IPS DF 6.9 (cell line): ENCODE results near the gene NUDT1.

ENCODE experiments used
- DNase-seq: peaks from one replicate; pipeline ENCODE4 v3.0.0-alpha.2; 2013; ENCODE audit warnings: low read depth, low spot score
- H3K27ac ChIP-seq: one replicate; pipeline ENCODE4 v1.5.1; 2013; ENCODE audit warnings: low read length, control low read depth
- H3K27me3 ChIP-seq: 2 replicates; pipeline ENCODE4 v1.6.1; 2013; ENCODE audit warnings: mild to moderate bottlenecking, low read length; ENCODE audit not compliant: control insufficient read depth, insufficient read depth
- H3K36me3 ChIP-seq: 2 replicates; pipeline ENCODE4 v1.6.1; 2013; ENCODE audit warnings: low read length; ENCODE audit not compliant: control insufficient read depth, insufficient read depth
- H3K4me1 ChIP-seq: 2 replicates; pipeline ENCODE4 v1.6.1; 2013; ENCODE audit warnings: low read length; ENCODE audit not compliant: control insufficient read depth, insufficient read depth
- H3K4me3 ChIP-seq: 2 replicates; pipeline ENCODE4 v1.5.1; 2013; ENCODE audit warnings: mild to moderate bottlenecking, low read length
- H3K9me3 ChIP-seq: 2 replicates; pipeline ENCODE4 v1.6.1; 2013; ENCODE audit warnings: low read length, inconsistent platforms; ENCODE audit not compliant: control insufficient read depth, insufficient read depth
- WGBS: extraction: QIAGEN DNeasy Blood & Tissue Kit; methylation state at CpG from one replicate; pipeline ENCODE4 v1.1.7; 2013; ENCODE audit warnings: mixed read lengths, missing lambda C conversion rate; ENCODE audit not compliant: insufficient read length, insufficient coverage; 5-methylcytosine and 5-hydroxymethylcytosine counted together

NUDT1 gene

DNA sequence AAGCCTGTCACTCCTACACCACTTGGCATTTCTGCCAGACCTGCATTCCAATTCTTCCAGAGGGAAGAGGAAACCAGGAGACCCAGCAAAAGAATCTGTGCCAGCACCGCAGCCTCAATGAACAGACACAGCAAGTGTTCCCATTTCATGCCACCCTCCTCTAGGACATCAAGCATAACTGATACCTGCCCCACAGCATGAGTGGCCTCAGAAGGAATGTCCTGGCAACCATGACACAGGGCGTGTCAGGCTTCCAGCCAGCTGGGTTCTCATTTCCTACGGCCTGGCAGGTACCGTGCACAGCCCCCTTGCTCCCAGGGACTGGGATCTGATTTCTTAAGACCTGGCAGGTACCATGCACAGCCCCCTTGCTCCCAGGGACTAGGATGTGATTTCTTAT, 17.1 kb upstream of the NUDT1 start:
- DNase-seq, result no peak
- Histone ChIP-seq H3K9me3 (no peaks in the 10 kb centered on the region), H3K36me3 (peaks cover 34% of the 10 kb centered on the region), H3K4me1 (no peaks in the 10 kb centered on the region; the same call in 1 of the 2 replicates), H3K27me3 (no peaks in the 10 kb centered on the region), H3K27ac (no peak overlapping the region), H3K4me3 (no peak overlapping the region)
- WGBS, result no CpG with 5 or more reads among the region's 4 CpGs

DNA sequence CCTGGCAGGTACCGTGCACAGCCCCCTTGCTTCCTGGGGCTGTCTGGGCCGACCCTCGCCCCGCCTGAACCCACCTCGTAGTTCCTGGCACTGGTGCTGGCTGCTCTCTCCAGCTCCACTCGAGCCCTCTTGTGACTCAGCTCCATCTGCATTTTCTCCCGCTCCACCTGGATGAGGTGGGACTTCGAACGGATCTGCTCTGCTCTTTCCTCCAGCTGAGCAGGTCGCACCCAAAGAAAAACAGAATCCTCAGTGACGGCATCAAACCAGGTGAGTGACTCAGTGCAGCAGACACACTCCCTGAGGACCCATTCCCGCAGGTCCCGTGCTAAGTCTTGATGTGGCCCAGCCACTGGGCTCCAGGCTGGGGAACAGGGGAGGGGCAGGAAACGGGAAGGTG, 16.7 kb upstream of the NUDT1 start:
- WGBS, result no CpG with 5 or more reads among the region's 14 CpGs
- H3K4me1 ChIP-seq, result no peaks in the 10 kb centered on the region; the same call in 1 of the 2 replicates
- H3K4me3 ChIP-seq, result no peak overlapping the region
- peaks cover 32% of the 10 kb centered on the region for H3K36me3 ChIP-seq
- no peak for DNase-seq
- H3K27ac ChIP-seq, result no peak overlapping the region
- H3K27me3 ChIP-seq, result no peaks in the 10 kb centered on the region
- no peaks in the 10 kb centered on the region for H3K9me3 ChIP-seq

DNA sequence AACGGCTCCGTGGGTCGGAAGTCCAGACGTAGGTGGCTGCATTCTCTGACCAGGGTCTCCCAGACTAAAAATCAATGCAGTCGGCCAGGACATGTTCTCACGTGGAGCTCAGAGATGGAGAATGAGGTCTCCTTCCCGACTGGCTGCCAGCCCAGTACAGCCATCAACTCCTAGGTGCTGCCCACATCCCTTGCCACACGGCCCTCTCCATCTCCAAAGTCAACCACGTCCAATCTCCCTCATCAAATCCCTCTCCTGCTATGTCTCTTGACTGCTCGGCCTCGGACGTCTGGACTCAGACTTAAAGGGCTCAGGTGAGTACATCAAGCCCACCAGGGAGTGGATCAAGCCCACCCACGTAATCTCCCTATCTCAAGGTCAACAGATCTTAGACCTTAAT, 16.2 kb upstream of the NUDT1 start:
- Histone ChIP-seq H3K4me3 (no peak overlapping the region), H3K9me3 (no peaks in the 10 kb centered on the region), H3K4me1 (no peaks in the 10 kb centered on the region; the same call in 1 of the 2 replicates), H3K27me3 (no peaks in the 10 kb centered on the region), H3K27ac (no peak overlapping the region), H3K36me3 (peaks cover 33% of the 10 kb centered on the region)
- no CpG with 5 or more reads among the region's 13 CpGs for WGBS
- DNase-seq, result no peak

DNA sequence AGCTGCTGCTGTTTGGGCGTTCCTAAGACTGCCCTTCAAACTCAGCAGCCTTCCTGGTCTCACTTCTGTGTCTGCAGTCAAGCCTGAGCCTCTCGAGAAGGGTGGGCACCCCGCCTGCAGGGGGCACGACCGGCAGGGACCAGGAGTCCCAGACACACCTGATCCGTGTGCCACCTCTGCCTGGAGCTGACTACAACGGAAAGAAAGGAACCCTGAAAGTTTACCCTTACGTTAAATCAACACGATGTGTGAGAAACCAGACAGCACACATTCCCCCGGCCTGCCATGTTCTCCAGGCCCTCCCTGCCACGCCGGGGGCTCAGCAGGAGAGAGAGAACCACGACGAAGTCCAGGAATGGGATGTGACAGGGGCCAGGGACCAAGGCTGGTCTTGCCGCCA, 14.3 kb upstream of the NUDT1 start:
- DNase-seq, result no peak
- H3K4me1 ChIP-seq, result no peaks in the 10 kb centered on the region; the same call in 1 of the 2 replicates
- H3K4me3 ChIP-seq, result no peak overlapping the region
- no peaks in the 10 kb centered on the region for H3K27me3 ChIP-seq
- H3K9me3 ChIP-seq, result no peaks in the 10 kb centered on the region
- H3K27ac ChIP-seq, result no peak overlapping the region
- peaks cover 28% of the 10 kb centered on the region for H3K36me3 ChIP-seq
- no CpG with 5 or more reads among the region's 15 CpGs for WGBS

DNA sequence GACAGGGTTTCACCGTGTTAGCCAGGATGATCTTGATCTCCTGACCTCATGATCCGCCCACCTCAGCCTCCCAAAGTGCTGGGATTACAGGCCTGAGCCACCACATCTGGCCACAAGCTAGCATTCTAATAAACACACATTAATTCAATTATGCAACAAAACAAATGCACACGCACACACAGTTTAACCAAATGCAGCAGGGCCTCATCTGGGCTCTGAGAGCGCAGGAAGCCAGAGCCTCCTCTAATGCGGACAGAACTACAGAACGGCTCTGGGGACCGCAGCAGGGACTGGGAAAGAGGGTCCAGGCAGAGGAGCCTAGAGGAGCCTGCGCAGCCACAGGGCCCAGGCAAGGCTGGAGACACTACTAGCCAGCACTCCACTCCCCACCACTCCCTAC, 13.1 kb upstream of the NUDT1 start:
- Histone ChIP-seq H3K27me3 (no peaks in the 10 kb centered on the region), H3K27ac (no peak overlapping the region), H3K9me3 (no peaks in the 10 kb centered on the region), H3K4me1 (no peaks in the 10 kb centered on the region), H3K36me3 (peaks cover 24% of the 10 kb centered on the region), H3K4me3 (no peak overlapping the region)
- no CpG with 5 or more reads among the region's 8 CpGs for WGBS
- DNase-seq, result no peak

DNA sequence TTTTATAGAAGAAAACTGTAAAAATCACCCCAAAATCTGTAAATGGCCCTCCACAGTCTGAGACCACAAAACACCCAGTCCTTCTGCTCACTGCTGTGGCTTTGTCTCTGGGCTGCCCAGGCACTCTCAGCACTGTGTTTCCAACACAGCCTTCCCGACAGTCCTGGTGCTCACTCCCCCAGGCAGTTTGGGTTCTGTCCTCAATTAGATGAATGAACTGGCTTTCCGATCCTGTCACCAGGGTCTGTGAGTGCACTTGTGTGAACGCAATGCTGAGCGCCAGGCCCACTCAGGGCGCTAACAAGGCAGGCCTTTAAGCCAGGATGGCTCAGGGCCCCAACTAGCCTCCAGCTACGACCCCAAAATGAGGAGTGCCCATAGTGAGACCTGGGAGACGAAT, 12.6 kb upstream of the NUDT1 start:
- H3K9me3 ChIP-seq, result no peaks in the 10 kb centered on the region
- H3K27ac ChIP-seq, result no peak overlapping the region
- H3K27me3 ChIP-seq, result no peaks in the 10 kb centered on the region
- H3K4me3 ChIP-seq, result no peak overlapping the region
- peaks cover 21% of the 10 kb centered on the region for H3K36me3 ChIP-seq
- H3K4me1 ChIP-seq, result no peaks in the 10 kb centered on the region
- DNase-seq, result no peak
- no CpG with 5 or more reads among the region's 7 CpGs for WGBS

DNA sequence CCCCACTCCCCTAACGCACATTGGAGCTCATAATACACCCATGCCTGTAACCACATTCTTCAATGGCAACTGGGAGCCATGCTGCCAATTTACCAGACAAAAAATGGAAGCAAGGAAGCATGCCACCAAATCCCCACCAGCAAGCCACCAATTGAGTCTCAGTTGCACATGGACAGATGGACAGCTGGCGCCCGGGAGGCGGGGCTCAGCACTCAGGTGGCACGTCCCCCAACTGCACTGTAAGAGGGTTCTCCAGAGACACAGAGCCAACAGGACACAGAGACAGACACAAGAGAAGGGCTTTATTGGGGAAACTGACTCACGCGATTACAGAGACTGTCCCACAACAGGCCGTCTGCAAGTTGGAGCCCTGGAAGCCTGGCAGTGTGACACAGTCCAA, 11.8 kb upstream of the NUDT1 start:
- Histone ChIP-seq H3K4me3 (no peak overlapping the region), H3K27ac (no peak overlapping the region), H3K27me3 (no peaks in the 10 kb centered on the region), H3K9me3 (no peaks in the 10 kb centered on the region), H3K36me3 (peaks cover 20% of the 10 kb centered on the region), H3K4me1 (no peaks in the 10 kb centered on the region)
- WGBS, result no CpG with 5 or more reads among the region's 8 CpGs
- no peak for DNase-seq

DNA sequence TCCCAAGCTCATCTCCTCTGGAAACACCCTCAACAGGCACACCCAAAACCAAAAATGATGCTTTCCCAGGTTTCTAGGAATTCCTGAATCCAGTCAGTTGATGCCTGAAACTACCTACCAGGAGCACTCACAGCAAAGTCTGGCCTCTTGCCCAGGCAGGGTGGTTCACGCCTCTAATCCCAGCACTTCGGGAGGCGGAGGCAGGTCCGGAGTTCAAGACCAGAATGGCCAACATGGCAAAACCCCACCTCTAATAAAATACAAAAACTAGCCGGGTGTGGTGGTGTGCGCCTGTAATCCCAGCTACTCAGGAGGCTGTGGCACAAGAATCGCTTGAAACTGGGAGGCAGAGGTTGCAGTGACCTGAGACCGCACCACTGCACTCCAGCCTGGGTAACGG, 11.1 kb upstream of the NUDT1 start:
- no peak for DNase-seq
- H3K27me3 ChIP-seq, result no peaks in the 10 kb centered on the region
- H3K4me3 ChIP-seq, result no peak overlapping the region
- no peaks in the 10 kb centered on the region for H3K4me1 ChIP-seq
- no peaks in the 10 kb centered on the region for H3K9me3 ChIP-seq
- H3K27ac ChIP-seq, result no peak overlapping the region
- WGBS, result no CpG with 5 or more reads among the region's 9 CpGs
- peaks cover 19% of the 10 kb centered on the region for H3K36me3 ChIP-seq

DNA sequence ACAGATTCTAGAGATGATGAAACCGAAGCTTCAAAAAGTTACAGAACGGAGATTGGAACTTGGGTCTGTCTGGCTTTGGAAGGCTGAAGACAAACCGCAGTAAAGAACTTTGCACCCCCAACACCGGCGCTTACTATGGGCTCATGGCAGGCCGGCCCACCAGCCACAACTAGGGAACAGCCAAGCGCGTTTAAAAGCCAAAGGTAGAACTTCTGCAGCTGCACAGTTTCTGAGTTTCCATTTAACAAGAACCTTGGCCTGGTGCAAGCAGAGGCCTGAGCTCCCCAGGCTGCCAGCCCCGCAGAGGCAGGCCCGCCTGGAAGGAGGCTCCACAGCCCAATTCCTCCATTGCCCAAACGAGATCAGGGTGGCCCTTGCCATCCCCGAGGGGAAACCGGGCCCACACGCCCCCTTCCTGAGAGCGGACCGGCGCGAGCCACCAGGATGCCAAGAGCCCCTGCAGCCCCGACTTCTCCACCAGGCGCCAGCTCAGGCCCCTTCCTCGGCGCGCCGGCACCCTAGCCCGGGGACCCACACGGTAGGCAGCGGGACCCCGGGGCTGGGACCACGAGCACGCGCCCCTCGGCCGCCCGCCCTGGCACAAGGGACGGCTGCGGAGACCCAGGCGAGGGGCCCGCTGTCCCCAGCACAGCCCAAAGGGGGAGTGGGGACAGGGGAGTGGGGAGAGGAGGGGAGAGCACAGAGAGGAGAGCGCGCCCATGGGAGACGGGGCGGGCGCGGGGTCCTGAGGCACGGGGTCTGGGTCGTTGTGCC, 9.8 kb upstream of the NUDT1 start:
- WGBS, result no CpG with 5 or more reads among the region's 46 CpGs
- peak overlapping the region; percentile 83 for H3K4me3 ChIP-seq
- peaks cover 23% of the 10 kb centered on the region for H3K36me3 ChIP-seq
- no peak for DNase-seq
- no peaks in the 10 kb centered on the region for H3K9me3 ChIP-seq
- no peaks in the 10 kb centered on the region for H3K27me3 ChIP-seq
- no peaks in the 10 kb centered on the region for H3K4me1 ChIP-seq
- no peak overlapping the region for H3K27ac ChIP-seq

DNA sequence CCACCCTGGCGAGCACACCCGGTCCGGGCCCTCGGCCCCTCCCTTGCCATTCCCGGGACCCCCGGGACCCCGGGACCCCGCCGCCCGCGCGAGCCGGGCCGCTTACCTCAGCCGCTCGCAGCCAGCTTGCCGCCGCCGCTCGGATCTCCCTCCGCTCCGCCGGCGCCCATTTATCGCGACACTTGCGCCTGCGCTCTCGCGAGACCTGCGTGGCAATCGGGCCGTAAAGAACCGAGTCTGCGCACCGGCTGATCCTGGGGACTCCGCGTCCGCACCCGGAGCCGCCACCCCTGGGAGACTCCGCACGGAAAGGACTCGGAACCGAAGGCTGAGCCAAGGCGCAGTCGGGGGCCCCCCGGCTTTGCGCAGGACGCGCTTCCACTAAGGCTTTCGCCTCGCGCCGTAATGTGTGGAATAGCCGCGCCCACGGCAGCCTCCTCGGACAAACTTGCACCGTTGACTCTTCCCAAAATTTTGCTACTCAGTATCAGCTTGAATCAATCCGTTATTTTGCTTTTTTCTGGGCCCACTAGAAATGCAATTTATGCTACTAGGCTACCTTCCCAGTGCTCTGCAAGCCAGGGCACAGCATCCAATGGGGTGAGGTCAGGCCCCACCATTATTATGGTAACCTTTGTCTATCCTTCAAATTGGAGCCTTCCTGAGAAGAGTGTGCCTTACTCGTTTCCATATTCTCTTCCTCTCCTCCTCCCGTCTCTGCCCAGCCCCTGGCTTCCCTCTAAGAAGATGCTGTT, 9.1 kb upstream of the NUDT1 start, which contains the start of gene MAD1L1:
MAD1L1 (minus strand) TSS at position 180 of the 755 bp plus-strand sequence. CDS start 2,812 bp downstream, outside the sequence.
- Histone ChIP-seq H3K4me1 (no peaks in the 10 kb centered on the region), H3K27me3 (no peaks in the 10 kb centered on the region), H3K4me3 (peak within 1 kb of the TSS; percentile 83), H3K27ac (no peak within 1 kb of the TSS), H3K9me3 (no peaks in the 10 kb centered on the region), H3K36me3 (peaks cover 23% of the 10 kb centered on the region)
- WGBS, result no CpG with 5 or more reads among the region's 63 CpGs
- DNase-seq, result peak; percentile 48
